PC-9 (cell line): Measurements from ENCODE around the gene ZNF483. TPM values are rescaled to one million over a fixed set of nuclear protein-coding genes. Genes with fewer than 3 reads are reported as not detected.

ENCODE experiments used
- BruUV-seq: library from RNA; stranded (reverse); fragments of 400-500 nt; replicated peaks from 2 replicates; lab custom pipeline; 2021; lab: Mats Ljungman, UMichigan
- CTCF ChIA-PET: fragments of 300-600 bp; sonication (Branson Sonifier 250); formaldehyde crosslinking; loops from one replicate; lab custom pipeline; 2022; ENCODE audit warnings: antibody characterized with exemption; lab: Charles Lee
- POLR2A ChIA-PET: fragments of 300-600 bp; sonication (Branson Sonifier 250); formaldehyde crosslinking; loops from one replicate; lab custom pipeline; 2022; ENCODE audit warnings: antibody characterized with exemption; ENCODE audit not compliant: unreplicated experiment; lab: Charles Lee
- DNase-seq, 2 experiments: peaks; one replicate each; pipeline versions ENCODE4 v3.0.0 to v3.0.0-alpha.2; 2015 to 2022; ENCODE audit warnings: mixed read lengths in 1 of 2
- H2AFZ ChIP-seq: fragments of 200-600 bp; sonication (generic); 2 replicates; pipeline ENCODE4 v1.8.1; 2017; ENCODE audit warnings: antibody characterized with exemption
- H3F3A ChIP-seq: fragments of 200-600 bp; sonication (generic); 2 replicates; pipeline ENCODE4 v1.8.1; 2017; ENCODE audit warnings: antibody characterized with exemption, mild to moderate bottlenecking, low read depth; ENCODE audit not compliant: insufficient read depth
- H3K27ac ChIP-seq: fragments of 200-600 bp; sonication (generic); 2 replicates; pipeline ENCODE4 v1.6.1; 2016; ENCODE audit warnings: mixed run types
- H3K27me3 ChIP-seq: fragments of 200-600 bp; sonication (generic); 2 replicates; pipeline ENCODE4 v1.6.1; 2016; ENCODE audit warnings: low read depth, mixed run types; ENCODE audit not compliant: insufficient read depth
- H3K36me3 ChIP-seq: fragments of 200-600 bp; sonication (generic); 2 replicates; pipeline ENCODE4 v1.6.1; 2016; ENCODE audit warnings: low read depth, mixed run types
- H3K4me1 ChIP-seq: fragments of 200-600 bp; sonication (generic); replicated peaks from 2 replicates; pipeline ENCODE4 v1.6.1; 2016; ENCODE audit warnings: mixed run types; ENCODE audit not compliant: insufficient read depth
- H3K4me2 ChIP-seq: fragments of 200-600 bp; sonication (generic); 2 replicates; pipeline ENCODE4 v1.6.1; 2017; ENCODE audit warnings: mixed run types
- H3K4me3 ChIP-seq: fragments of 200-600 bp; sonication (generic); 2 replicates; pipeline ENCODE4 v1.6.1; 2016; ENCODE audit warnings: mixed run types
- H3K79me2 ChIP-seq: fragments of 200-600 bp; sonication (generic); 2 replicates; pipeline ENCODE4 v1.6.1; 2017; ENCODE audit warnings: low read depth, mixed run types
- H3K9me2 ChIP-seq: fragments of 200-600 bp; sonication (generic); 2 replicates; pipeline ENCODE4 v1.8.1; 2017; ENCODE audit warnings: mild to moderate bottlenecking; ENCODE audit not compliant: insufficient read depth
- H3K9me3 ChIP-seq: fragments of 200-600 bp; sonication (generic); 2 replicates; pipeline ENCODE4 v1.8.1; 2016; ENCODE audit warnings: low read depth; ENCODE audit not compliant: insufficient read depth
- H4K20me1 ChIP-seq: fragments of 200-600 bp; sonication (generic); 2 replicates; pipeline ENCODE4 v1.8.1; 2017; ENCODE audit not compliant: insufficient read depth
- EZH2 ChIP-seq: fragments of 200-600 bp; sonication (generic); IDR thresholded peaks from 2 replicates; pipeline ENCODE4 v1.8.0; 2017; ENCODE audit warnings: antibody characterized with exemption, low read depth
- intact Hi-C: fragments of 100-400 bp; cut with micrococcal nuclease; formaldehyde crosslinking; loops from one replicate; pipeline ENCODE4 v1.10.0; 2022; ENCODE audit not compliant: unreplicated experiment
- total RNA-seq: library from RNA; stranded (reverse); gene quantifications from 2 replicates; pipeline ENCODE4 v1.2.3, GENCODE V29; 2021
- TF ChIP-seq, protein P1 (sequence below): fragments of 200-600 bp; sonication (generic); conservative IDR thresholded peaks from 2 replicates; pipeline ENCODE4 v1.6.1; 2017; ENCODE audit warnings: mixed run types, antibody characterized with exemption, mild to moderate bottlenecking, moderate library complexity

ZNF483 gene
- total RNA-seq, 1 experiment from 2014 or later = 7.3 TPM

DNA sequence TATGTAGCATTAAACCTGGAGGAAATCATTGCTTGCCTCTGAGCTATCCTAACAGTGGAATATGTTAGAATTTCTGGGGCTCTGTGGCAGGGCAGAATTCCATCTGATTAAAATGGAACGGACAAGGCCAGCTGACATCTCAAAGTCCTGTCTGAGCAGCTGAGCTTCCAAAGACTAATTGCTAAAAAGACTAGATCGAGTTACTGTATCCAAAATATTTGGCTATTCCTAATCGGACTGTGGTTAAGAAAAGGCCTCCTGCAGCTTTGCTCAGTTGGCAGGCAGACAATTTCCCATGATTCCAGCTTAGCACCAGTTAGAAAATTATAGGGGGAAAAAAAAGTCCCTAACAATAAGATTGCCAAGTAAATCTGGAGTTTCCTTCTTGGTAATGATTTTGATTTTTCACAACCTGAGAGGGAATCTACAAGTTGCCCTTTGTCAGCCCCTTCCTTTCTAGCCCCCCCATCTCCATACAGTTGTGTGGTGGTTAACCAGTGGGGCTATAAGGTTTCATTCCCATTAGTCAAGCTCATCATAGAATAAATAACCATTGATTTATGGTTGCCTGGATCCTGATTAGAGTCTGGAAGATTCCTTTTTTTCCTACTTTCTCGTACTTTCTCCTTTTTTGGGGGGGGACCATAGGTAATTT lies 48.1 kb downstream of the ZNF483 start:
- no TSS peak for BruUV-seq
- no peak overlapping the region for H3K4me2 ChIP-seq
- POLR2A ChIA-PET = no interaction called here

DNA sequence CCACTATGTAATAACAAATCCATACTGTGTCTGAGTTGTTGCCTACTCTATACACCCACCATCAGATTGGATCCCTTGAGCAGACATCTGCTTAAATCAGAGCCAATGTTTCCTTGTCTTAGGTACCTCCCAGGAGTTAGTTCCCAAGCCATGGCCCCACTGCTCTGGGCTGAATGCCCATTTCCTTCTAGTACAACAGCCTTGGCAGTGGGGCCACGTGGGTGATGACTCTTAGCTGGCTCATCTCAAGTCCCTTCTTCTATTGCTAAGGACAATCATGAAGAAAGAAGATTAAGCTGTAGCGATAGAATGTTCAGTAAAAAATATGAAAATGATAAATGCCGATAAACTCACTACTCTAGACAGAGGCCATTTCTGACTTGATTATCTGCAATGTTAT lies 57.9 kb downstream of the ZNF483 start:
- TF ChIP-seq, protein P1, sequence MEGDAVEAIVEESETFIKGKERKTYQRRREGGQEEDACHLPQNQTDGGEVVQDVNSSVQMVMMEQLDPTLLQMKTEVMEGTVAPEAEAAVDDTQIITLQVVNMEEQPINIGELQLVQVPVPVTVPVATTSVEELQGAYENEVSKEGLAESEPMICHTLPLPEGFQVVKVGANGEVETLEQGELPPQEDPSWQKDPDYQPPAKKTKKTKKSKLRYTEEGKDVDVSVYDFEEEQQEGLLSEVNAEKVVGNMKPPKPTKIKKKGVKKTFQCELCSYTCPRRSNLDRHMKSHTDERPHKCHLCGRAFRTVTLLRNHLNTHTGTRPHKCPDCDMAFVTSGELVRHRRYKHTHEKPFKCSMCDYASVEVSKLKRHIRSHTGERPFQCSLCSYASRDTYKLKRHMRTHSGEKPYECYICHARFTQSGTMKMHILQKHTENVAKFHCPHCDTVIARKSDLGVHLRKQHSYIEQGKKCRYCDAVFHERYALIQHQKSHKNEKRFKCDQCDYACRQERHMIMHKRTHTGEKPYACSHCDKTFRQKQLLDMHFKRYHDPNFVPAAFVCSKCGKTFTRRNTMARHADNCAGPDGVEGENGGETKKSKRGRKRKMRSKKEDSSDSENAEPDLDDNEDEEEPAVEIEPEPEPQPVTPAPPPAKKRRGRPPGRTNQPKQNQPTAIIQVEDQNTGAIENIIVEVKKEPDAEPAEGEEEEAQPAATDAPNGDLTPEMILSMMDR = no peak
- no peak for TF ChIP-seq EZH2
- Histone ChIP-seq H3K9me3 (no peaks in the 10 kb centered on the region; the same call in 1 of the 2 replicates), H3K4me3 (no peak overlapping the region), H3K9me2 (no peaks in the 10 kb centered on the region), H3K36me3 (peaks cover 83% of the 10 kb centered on the region), H3K27me3 (no peaks in the 10 kb centered on the region), H3K79me2 (0 out of 2 replicates have a peak, but pooled peaks cover 6% of the 10 kb centered on the region), H3K27ac (0 out of 2 replicates have a peak overlapping the region, but pooled peaks have one; percentile 15), H2AFZ (no peak overlapping the region), H3K4me2 (no peak overlapping the region), H3K4me1 (no peaks in the 10 kb centered on the region), H4K20me1 (peaks cover 23% of the 10 kb centered on the region), H3F3A (peaks cover 66% of the 10 kb centered on the region)
- ChIA-PET POLR2A (interaction anchor here (0.6 to 0.7 kb wide), 2 partner anchors 797 to 860 kb away, joined by 4 to 5 read pairs; partner anchors contain the start of gene HSDL2), CTCF (no interaction called here)
- BruUV-seq = TSS peak; percentile 2
- DNase-seq = no peak
- intact Hi-C loops = no loop called here

More for the DNA sequence above, 48.1 kb downstream of the ZNF483 start:
- no peak for TF ChIP-seq EZH2
- Histone ChIP-seq H3K4me3 (no peak overlapping the region), H4K20me1 (no peaks in the 10 kb centered on the region), H3K27ac (no peak overlapping the region), H3K9me2 (no peaks in the 10 kb centered on the region), H3K9me3 (peaks cover 3% of the 10 kb centered on the region; the same call in 1 of the 2 replicates), H3F3A (peaks cover 77% of the 10 kb centered on the region), H3K4me1 (no peaks in the 10 kb centered on the region), H3K79me2 (no peaks in the 10 kb centered on the region; the same call in 1 of the 2 replicates), H2AFZ (no peak overlapping the region), H3K36me3 (peaks cover 91% of the 10 kb centered on the region), H3K27me3 (no peaks in the 10 kb centered on the region)
- CTCF ChIA-PET = interaction anchor here (0.6 kb wide), 1 partner anchor 508 kb away, joined by 7 read pairs; no protein-coding TSS in a partner anchor
- intact Hi-C loops = no loop called here
- no peak for DNase-seq

DNA sequence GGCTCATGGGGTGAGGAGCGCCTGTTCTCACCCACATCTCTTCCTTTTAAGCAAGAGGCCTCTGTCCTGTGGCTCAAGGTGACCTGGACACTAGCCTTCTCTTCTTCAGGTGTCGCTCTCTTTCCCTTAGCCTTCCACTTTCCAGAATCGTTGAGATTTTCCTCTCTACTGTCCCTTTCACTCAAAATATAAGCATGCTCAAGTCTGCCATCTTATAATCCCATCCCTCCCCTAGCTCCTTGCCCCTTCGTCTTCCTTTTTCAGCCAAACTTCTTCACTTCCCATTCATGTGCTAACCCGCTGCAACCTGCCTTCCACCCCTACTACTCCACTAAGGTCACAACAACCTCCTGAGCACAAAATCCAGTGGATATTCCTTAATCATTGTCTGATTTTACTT lies 61.4 kb downstream of the ZNF483 start:
- H3K4me3 ChIP-seq = no peak overlapping the region
- ChIA-PET POLR2A (no interaction called here), CTCF (no interaction called here)
- H3K27me3 ChIP-seq = no peaks in the 10 kb centered on the region
- 0 out of 2 replicates have a peak, but pooled peaks cover 6% of the 10 kb centered on the region for H3K79me2 ChIP-seq
- no peaks in the 10 kb centered on the region for H3K4me1 ChIP-seq
- H3F3A ChIP-seq = peaks cover 78% of the 10 kb centered on the region
- DNase-seq = no peak
- H3K9me2 ChIP-seq = no peaks in the 10 kb centered on the region
- peaks cover 75% of the 10 kb centered on the region for H3K36me3 ChIP-seq
- H4K20me1 ChIP-seq = peaks cover 16% of the 10 kb centered on the region; the same call in 1 of the 2 replicates
- no peaks in the 10 kb centered on the region; the same call in 1 of the 2 replicates for H3K9me3 ChIP-seq
- no peak overlapping the region for H3K27ac ChIP-seq
- TF ChIP-seq EZH2 = no peak
- TF ChIP-seq, protein P1 = no peak
- no peak overlapping the region for H2AFZ ChIP-seq
- intact Hi-C loops = no loop called here
- no TSS peak for BruUV-seq
- H3K4me2 ChIP-seq = no peak overlapping the region
